ENCODE results near the gene TMEM81. TPM values are rescaled to one million over a fixed set of nuclear protein-coding genes. Genes with fewer than 3 reads are reported as not detected.

TMEM81 gene
- total and polyA plus RNA-seq, 8 donors, result 3.3 to 4.4 (median 4.0) TPM

- Histone ChIP-seq H3K27ac (no peak overlapping the region), H3K9me3 (no peaks in the 10 kb centered on the region), H3K4me1 (no peaks in the 10 kb centered on the region), H3K36me3 (peaks cover 0 to 100% of the 10 kb centered on the region in 2 donors), H3K27me3 (no peaks in the 10 kb centered on the region), H3K4me3 (no peak overlapping the region)
- no peak for TF ChIP-seq CTCF (IDR thresholded peaks at IDR 0.05)
- ATAC-seq (no peak), DNase-seq (no peak)
- intact Hi-C loops (cut with DNase I), result no loop called here
Measured at GRCh38 chr1:205102404-205102803, 18.1 kb upstream of the TMEM81 start.

GRCh38 chr1:205098242-205098641 lies 14.0 kb upstream of the TMEM81 start:
- Histone ChIP-seq H3K27ac (no peak overlapping the region), H3K4me3 (no peak overlapping the region), H3K36me3 (peaks cover 3 to 97% of the 10 kb centered on the region in 2 donors), H3K9me3 (no peaks in the 10 kb centered on the region), H3K4me1 (no peaks in the 10 kb centered on the region), H3K27me3 (no peaks in the 10 kb centered on the region)
- intact Hi-C loops (cut with DNase I), result no loop called here
- ATAC-seq (no peak), DNase-seq (no peak)
- TF ChIP-seq CTCF (IDR thresholded peaks at IDR 0.05), result no peak

GRCh38 chr1:205095422-205095821 lies 11.2 kb upstream of the TMEM81 start:
- Histone ChIP-seq H3K27ac (no peak overlapping the region), H3K36me3 (peaks cover 3 to 97% of the 10 kb centered on the region in 2 donors), H3K4me1 (no peaks in the 10 kb centered on the region), H3K9me3 (no peaks in the 10 kb centered on the region), H3K4me3 (no peak overlapping the region), H3K27me3 (no peaks in the 10 kb centered on the region)
- no peak for ATAC-seq
- no peak for DNase-seq
- intact Hi-C loops (cut with DNase I), result no loop called here
- no peak for TF ChIP-seq CTCF (IDR thresholded peaks at IDR 0.05)

GRCh38 chr1:205091043-205091740 lies 6.9 kb upstream of the TMEM81 start:
- DNase-seq (peak in 2 of 4 donors; percentile 13 to 30), ATAC-seq (no peak)
- Histone ChIP-seq H3K27ac (no peak overlapping the region), H3K4me3 (no peak overlapping the region), H3K36me3 (peaks cover 0 to 97% of the 10 kb centered on the region in 2 donors), H3K9me3 (no peaks in the 10 kb centered on the region), H3K4me1 (no peaks in the 10 kb centered on the region), H3K27me3 (no peaks in the 10 kb centered on the region)
- TF ChIP-seq CTCF (IDR thresholded peaks at IDR 0.05), result no peak
- intact Hi-C loops (cut with DNase I), result no loop called here

- H3K4me1 ChIP-seq, result no peaks in the 10 kb centered on the region
- H3K9me3 ChIP-seq, result no peaks in the 10 kb centered on the region
- DNase-seq (no peak), ATAC-seq (no peak)
- no peak for TF ChIP-seq CTCF (IDR thresholded peaks at IDR 0.05)
- no peak overlapping the region for H3K4me3 ChIP-seq
- H3K27ac ChIP-seq, result no peak overlapping the region
- intact Hi-C loops (cut with DNase I), result no loop called here
- no peaks in the 10 kb centered on the region for H3K27me3 ChIP-seq
- H3K36me3 ChIP-seq, result peaks cover 0 to 97% of the 10 kb centered on the region in 2 donors
Measured at GRCh38 chr1:205088341-205088740, 4.1 kb upstream of the TMEM81 start.
